K562 (cell line): ENCODE data around the gene COX6B2. TPM values are rescaled to one million over a fixed set of nuclear protein-coding genes. Genes with fewer than 3 reads are reported as not detected.

Experiments used
- CEBPB ChIP-seq: fragments of 450-650 bp; IDR thresholded peaks from 2 replicates; pipeline ENCODE4 v1.6.1; 2016; ENCODE audit warnings: missing genetic modification characterization, missing compliant biosample characterization
- CHD2 ChIP-seq: IDR thresholded peaks from 2 replicates; pipeline ENCODE4 v1.6.1; 2011; ENCODE audit warnings: low read depth, low read length
- DIDO1 ChIP-seq: fragments of 450-650 bp; IDR thresholded peaks from 2 replicates; pipeline ENCODE4 v1.6.1; 2016; ENCODE audit warnings: low read depth, missing biosample characterization, missing genetic modification characterization
- GTF2A2 ChIP-seq: IDR thresholded peaks from 2 replicates; pipeline ENCODE4 v1.6.1; 2016; ENCODE audit warnings: mild to moderate bottlenecking, missing genetic modification characterization, missing compliant biosample characterization
- MAFK ChIP-seq: IDR thresholded peaks from 2 replicates; pipeline ENCODE4 v1.6.1; 2011; ENCODE audit warnings: low read length, improper control_type of control experiment
- MAZ ChIP-seq, 2 experiments: fragments of 450-650 bp in 1 of 2; sonication (generic) in 1 of 2; formaldehyde crosslinking; IDR thresholded peaks in 1 of 2; conservative IDR thresholded peaks in 1 of 2; 2 replicates each; pipeline versions ENCODE4 v1.4.0 to v1.5.0; 2020; ENCODE audit warnings: mild to moderate bottlenecking in 1 of 2, missing genetic modification reagents in 1 of 2
- MCM7 ChIP-seq, 2 experiments: fragments of 450-650 bp; IDR thresholded peaks; 2 replicates each; pipeline ENCODE4 v1.6.1; 2016 to 2018
- POLR3A ChIP-seq: IDR thresholded peaks from 2 replicates; pipeline ENCODE4 v1.6.1; 2011; ENCODE audit warnings: borderline replicate concordance, mild to moderate bottlenecking, moderate library complexity; ENCODE audit not compliant: insufficient read length, insufficient read depth; ENCODE audit errors: extremely low read depth
- RBM25 ChIP-seq: fragments of 200-400 bp; formaldehyde crosslinking; IDR thresholded peaks from 2 replicates; pipeline ENCODE4 v1.6.1; 2018; ENCODE audit warnings: low read length, low read depth, moderate library complexity; ENCODE audit not compliant: severe bottlenecking
- RERE ChIP-seq: sonication (generic); formaldehyde crosslinking; IDR thresholded peaks from 2 replicates; pipeline ENCODE4 v1.8.0; 2023; ENCODE audit warnings: missing genetic modification reagents, mild to moderate bottlenecking, borderline replicate concordance
- RFX5 ChIP-seq: IDR thresholded peaks from 2 replicates; pipeline ENCODE4 v1.6.1; 2011; ENCODE audit warnings: low read depth, mild to moderate bottlenecking, improper control_type of control experiment, low read length
- TAL1 ChIP-seq: fragments of 450-650 bp; IDR thresholded peaks from 2 replicates; pipeline ENCODE4 v1.6.1; 2016; ENCODE audit warnings: mild to moderate bottlenecking
- TFAM ChIP-seq: fragments of 250-450 bp; sonication (Bioruptor Pico); conservative IDR thresholded peaks from 2 replicates; pipeline ENCODE4 v1.5.0; 2021; ENCODE audit warnings: mild to moderate bottlenecking, moderate library complexity
- ZNF175 ChIP-seq: fragments of 200-800 bp; sonication (Bioruptor generic); IDR thresholded peaks from 2 replicates; pipeline ENCODE4 v1.6.1; 2016; ENCODE audit warnings: low read depth, mild to moderate bottlenecking, missing genetic modification characterization, missing compliant biosample characterization
- ZNF224 ChIP-seq: sonication (generic); formaldehyde crosslinking; IDR thresholded peaks from 2 replicates; pipeline ENCODE4 v1.8.0; 2022; ENCODE audit warnings: mild to moderate bottlenecking, missing genetic modification reagents
- ZNF408 ChIP-seq: fragments of 250-450 bp; sonication (Bioruptor Pico); IDR thresholded peaks from 2 replicates; pipeline ENCODE4 v1.4.0; 2020; ENCODE audit warnings: low read depth, mild to moderate bottlenecking, moderate library complexity
- ZNF431 ChIP-seq: sonication (generic); formaldehyde crosslinking; IDR thresholded peaks from 2 replicates; pipeline ENCODE4 v1.8.0; 2022; ENCODE audit warnings: mild to moderate bottlenecking, missing genetic modification reagents
- polyA plus RNA-seq, 8 experiments: library from polyadenylated mRNA; depleted of rRNA in 4 of 8; stranded (reverse) in 5 of 8; unstranded in 3 of 8; fragments of >200 nt; fragmentation: Nextera tagmentation in 2 of 8; fragmentation: Illumina TruSeq in 1 of 8; extraction: Ambion mirVana in 2 of 8; extraction: Trizol in 1 of 8; gene quantifications; 2 replicates each; pipeline versions ENCODE4 v1.2.1 to v1.2.3, GENCODE V29; 2011 to 2014; ENCODE audit warnings: inconsistent platforms in 1 of 8, missing spikeins in 1 of 8
- total RNA-seq, 7 experiments: library from RNA; depleted of rRNA in 6 of 7; stranded (reverse); fragments of >200 nt in 6 of 7; fragmentation: Illumina TruSeq in 2 of 7; extraction: Trizol in 2 of 7; gene quantifications; 2 replicates each; pipeline versions ENCODE4 v1.2.1 to v1.2.3, GENCODE V29; 2011 to 2021; ENCODE audit warnings: low replicate concordance in 1 of 7

The COX6B2 gene
- total and polyA plus RNA-seq, 9 of the 15 experiments (the other 6 are each of a cell fraction or from before 2014, with no cell fraction given): 0.40 to 2.5 (median 0.83) TPM

GRCh38 chr19:55339105-55339888 lies 15.2 kb downstream of the COX6B2 start, which contains the start of gene KMT5C (continued):
- TF ChIP-seq TFAM (CRISPR knock-in tag): no peak
- peak; percentile 97 for TF ChIP-seq RBM25
- no peak for TF ChIP-seq TAL1
- TF ChIP-seq ZNF408 (CRISPR knock-in tag): no peak
- peak; percentile 89 for TF ChIP-seq CHD2
- TF ChIP-seq MAFK: no peak
- peak; percentile 84 to 97 for TF ChIP-seq MAZ (CRISPR knock-in tag; conservative IDR thresholded peaks at IDR 0.05 in 1 of 2, IDR thresholded peaks at IDR 0.05 in 1 of 2)
- no peak for TF ChIP-seq CEBPB (tag)
- TF ChIP-seq ZNF431 (CRISPR knock-in tag): no peak
- TF ChIP-seq RERE (CRISPR knock-in tag): no peak
- TF ChIP-seq DIDO1 (tag): no peak
- no peak for TF ChIP-seq GTF2A2 (tag)
- TF ChIP-seq POLR3A: no peak
- TF ChIP-seq ZNF224 (CRISPR knock-in tag): no peak
- peak; percentile 63; the same call in 1 of the 2 replicates for TF ChIP-seq RFX5
- TF ChIP-seq ZNF175: no peak
- TF ChIP-seq MCM7 (IDR thresholded peaks at IDR 0.05): no peak
